ENCODE data around the gene KIF23.
"Not testable (repeated sequence)": the region's sequence is repeated elsewhere in the genome, so short reads cannot be mapped to it uniquely, and the experiment has no call there.

DNA sequence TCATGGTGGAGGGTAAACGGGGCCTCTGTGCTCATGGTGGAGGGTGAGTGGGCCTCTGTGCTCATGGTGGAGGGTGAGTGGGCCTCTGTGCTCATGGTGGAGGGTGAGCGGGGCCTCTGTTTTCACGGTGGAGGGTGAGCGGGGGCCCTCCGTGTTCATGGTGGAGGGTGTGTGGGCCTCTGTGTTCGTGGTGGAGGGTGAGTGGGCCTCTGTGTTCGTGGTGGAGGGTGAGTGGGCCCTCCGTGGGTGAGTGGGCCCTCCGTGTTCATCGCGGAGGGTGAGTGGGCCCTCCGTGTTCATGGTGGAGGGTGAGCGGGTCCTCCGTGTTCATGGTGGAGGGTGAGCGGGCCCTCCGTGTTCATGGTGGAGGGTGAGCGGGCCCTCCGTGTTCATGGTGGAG lies 30.1 kb upstream of the KIF23 start:
- TF ChIP-seq, protein P1, sequence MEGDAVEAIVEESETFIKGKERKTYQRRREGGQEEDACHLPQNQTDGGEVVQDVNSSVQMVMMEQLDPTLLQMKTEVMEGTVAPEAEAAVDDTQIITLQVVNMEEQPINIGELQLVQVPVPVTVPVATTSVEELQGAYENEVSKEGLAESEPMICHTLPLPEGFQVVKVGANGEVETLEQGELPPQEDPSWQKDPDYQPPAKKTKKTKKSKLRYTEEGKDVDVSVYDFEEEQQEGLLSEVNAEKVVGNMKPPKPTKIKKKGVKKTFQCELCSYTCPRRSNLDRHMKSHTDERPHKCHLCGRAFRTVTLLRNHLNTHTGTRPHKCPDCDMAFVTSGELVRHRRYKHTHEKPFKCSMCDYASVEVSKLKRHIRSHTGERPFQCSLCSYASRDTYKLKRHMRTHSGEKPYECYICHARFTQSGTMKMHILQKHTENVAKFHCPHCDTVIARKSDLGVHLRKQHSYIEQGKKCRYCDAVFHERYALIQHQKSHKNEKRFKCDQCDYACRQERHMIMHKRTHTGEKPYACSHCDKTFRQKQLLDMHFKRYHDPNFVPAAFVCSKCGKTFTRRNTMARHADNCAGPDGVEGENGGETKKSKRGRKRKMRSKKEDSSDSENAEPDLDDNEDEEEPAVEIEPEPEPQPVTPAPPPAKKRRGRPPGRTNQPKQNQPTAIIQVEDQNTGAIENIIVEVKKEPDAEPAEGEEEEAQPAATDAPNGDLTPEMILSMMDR (IDR thresholded peaks at IDR 0.05), result not testable (repeated sequence)
- not testable (repeated sequence) for TF ChIP-seq POLR2AphosphoS5, POLR2A (IDR thresholded peaks at IDR 0.05)
